ENCODE measurements around the gene STAT3. TPM values are rescaled to one million over a fixed set of nuclear protein-coding genes. Genes with fewer than 3 reads are reported as not detected.

The STAT3 gene
- total and polyA plus RNA-seq, 9 of the 15 experiments (the other 6 are each of a cell fraction or from before 2014, with no cell fraction given) = 90.0 to 179 (median 114) TPM

DNA sequence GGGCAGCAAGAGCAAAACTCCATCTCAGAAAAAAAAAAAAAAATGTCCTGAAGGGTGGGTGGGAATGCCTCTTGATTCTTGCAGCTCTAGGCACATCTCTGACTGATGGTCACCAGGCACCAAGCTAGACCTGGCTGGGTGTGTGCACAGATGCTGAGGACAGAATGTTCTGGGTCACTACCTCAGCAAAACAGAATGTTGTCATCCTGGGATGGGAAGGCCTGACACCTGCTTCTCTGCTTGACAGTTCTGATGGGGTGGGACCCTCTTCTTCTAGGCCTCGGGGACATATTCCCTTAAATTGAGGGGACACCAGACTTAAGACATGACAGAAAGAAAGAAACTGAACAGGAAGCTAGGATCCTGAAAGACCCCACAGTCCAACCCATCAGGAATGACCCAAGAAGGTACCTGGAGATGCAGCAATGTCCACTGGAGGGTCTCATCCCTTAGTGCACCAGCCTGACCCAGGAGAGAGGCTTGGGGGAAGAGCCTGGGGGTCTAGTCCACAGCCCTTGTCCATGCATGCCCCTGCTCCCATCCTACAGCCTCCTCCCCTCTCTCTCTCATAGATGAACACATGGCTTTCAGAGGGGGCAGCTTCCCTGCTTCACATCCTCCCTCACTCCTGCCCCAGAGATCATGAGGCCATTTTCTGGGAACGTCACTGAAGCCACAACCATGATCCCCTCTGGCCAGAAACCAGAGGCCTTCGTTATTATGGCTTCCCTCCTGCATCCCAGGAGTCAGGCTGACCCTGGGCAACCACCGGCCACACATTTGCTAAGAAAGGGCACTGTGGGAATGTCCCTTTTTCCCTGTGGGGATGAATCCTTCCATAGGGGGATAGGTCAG lies 108.2 kb downstream of the STAT3 start:
- no peak for ATAC-seq
- Histone ChIP-seq H3K79me2 (ENCODE audit: control insufficient read depth, insufficient read depth, low read length) (peaks cover 76% of the 10 kb centered on the region), H3K4me2 (ENCODE audit: insufficient read depth, low read length) (no peak overlapping the region), H3K9me3 (replicated peaks; ENCODE audit: control insufficient read depth, insufficient read depth, low read depth, low read length) (no peaks in the 10 kb centered on the region), H3K36me3 (ENCODE audit: control insufficient read depth, insufficient read depth, low read length) (peaks cover 29% of the 10 kb centered on the region), H2AFZ (ENCODE audit: low read depth, low read length) (no peak overlapping the region), H3K4me3 (no peak overlapping the region), H4K20me1 (replicated peaks; ENCODE audit: control insufficient read depth, insufficient read depth, low read length) (no peaks in the 10 kb centered on the region), H3K27me3 (ENCODE audit: control insufficient read depth in 2 of 2, insufficient read depth in 2 of 2, low read length in 2 of 2) (no peaks in the 10 kb centered on the region), H3K4me1 (replicated peaks in 1 of 2; ENCODE audit: control insufficient read depth in 2 of 2, insufficient read depth in 2 of 2, low read length in 2 of 2) (peaks cover 43 to 44% of the 10 kb centered on the region in 2 experiments), H3K27ac (ENCODE audit: extremely low read depth, low read depth, low read length) (peak overlapping the region; percentile 19; the same call in 1 of the 3 replicates), H3K9me1 (ENCODE audit: control insufficient read depth, insufficient read depth, low read length) (no peaks in the 10 kb centered on the region), H3K9ac (ENCODE audit: insufficient read depth in 1 of 2, low read depth in 2 of 2, low read length in 2 of 2) (peak overlapping the region in 1 of 2 experiments; percentile 59; a peak in 1 of 4 replicates)
- ChIA-PET CTCF (ENCODE audit: low intra/inter-chr PET ratio) (no interaction called here), POLR2A (interaction anchor here (1.1 to 5.8 kb wide), 3 partner anchors 9 to 11 kb away, joined by 6 to 41 read pairs (median 7); partner anchors contain the start of gene STAT5A)
- in situ Hi-C loops (cut with MboI) = no loop called here
- BruUV-seq (replicated peaks) = no TSS peak
- 82% methylated on average over 4 of the region's 4 CpGs for WGBS (ENCODE audit: insufficient coverage, low coverage, missing lambda C conversion rate)
- intact Hi-C loops (cut with micrococcal nuclease) = no loop called here
- FAIRE-seq = no peak
- peak in 1 of 4 experiments; percentile 12 for DNase-seq (ENCODE audit: extremely low read depth in 1 of 4, low spot score in 3 of 4)
- TF ChIP-seq, protein P1, sequence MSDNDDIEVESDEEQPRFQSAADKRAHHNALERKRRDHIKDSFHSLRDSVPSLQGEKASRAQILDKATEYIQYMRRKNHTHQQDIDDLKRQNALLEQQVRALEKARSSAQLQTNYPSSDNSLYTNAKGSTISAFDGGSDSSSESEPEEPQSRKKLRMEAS (CRISPR knock-in tag; IDR thresholded peaks at IDR 0.05) = no peak
- TF ChIP-seq, protein P2, sequence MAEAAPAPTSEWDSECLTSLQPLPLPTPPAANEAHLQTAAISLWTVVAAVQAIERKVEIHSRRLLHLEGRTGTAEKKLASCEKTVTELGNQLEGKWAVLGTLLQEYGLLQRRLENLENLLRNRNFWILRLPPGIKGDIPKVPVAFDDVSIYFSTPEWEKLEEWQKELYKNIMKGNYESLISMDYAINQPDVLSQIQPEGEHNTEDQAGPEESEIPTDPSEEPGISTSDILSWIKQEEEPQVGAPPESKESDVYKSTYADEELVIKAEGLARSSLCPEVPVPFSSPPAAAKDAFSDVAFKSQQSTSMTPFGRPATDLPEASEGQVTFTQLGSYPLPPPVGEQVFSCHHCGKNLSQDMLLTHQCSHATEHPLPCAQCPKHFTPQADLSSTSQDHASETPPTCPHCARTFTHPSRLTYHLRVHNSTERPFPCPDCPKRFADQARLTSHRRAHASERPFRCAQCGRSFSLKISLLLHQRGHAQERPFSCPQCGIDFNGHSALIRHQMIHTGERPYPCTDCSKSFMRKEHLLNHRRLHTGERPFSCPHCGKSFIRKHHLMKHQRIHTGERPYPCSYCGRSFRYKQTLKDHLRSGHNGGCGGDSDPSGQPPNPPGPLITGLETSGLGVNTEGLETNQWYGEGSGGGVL (CRISPR knock-in tag; IDR thresholded peaks at IDR 0.05) = no peak
- TF ChIP-seq POLR2AphosphoS2 (IDR thresholded peaks at IDR 0.05; ENCODE audit: low read length) (peak; percentile 75; the same call in 1 of the 2 replicates), TAF9B (IDR thresholded peaks at IDR 0.05; ENCODE audit: partially characterized antibody) (no peak), ZNF140 (CRISPR knock-in tag; IDR thresholded peaks at IDR 0.05) (no peak), ZNF57 (CRISPR knock-in tag; IDR thresholded peaks at IDR 0.05) (no peak), NFIC (IDR thresholded peaks at IDR 0.05) (no peak), POLR2A (conservative IDR thresholded peaks at IDR 0.05) (peak; percentile 37; the same call in 1 of the 2 replicates), HNRNPK (IDR thresholded peaks at IDR 0.05; ENCODE audit: low read depth, low read length, poor library complexity, severe bottlenecking) (no peak)
- TF ChIP-seq, protein P3, sequence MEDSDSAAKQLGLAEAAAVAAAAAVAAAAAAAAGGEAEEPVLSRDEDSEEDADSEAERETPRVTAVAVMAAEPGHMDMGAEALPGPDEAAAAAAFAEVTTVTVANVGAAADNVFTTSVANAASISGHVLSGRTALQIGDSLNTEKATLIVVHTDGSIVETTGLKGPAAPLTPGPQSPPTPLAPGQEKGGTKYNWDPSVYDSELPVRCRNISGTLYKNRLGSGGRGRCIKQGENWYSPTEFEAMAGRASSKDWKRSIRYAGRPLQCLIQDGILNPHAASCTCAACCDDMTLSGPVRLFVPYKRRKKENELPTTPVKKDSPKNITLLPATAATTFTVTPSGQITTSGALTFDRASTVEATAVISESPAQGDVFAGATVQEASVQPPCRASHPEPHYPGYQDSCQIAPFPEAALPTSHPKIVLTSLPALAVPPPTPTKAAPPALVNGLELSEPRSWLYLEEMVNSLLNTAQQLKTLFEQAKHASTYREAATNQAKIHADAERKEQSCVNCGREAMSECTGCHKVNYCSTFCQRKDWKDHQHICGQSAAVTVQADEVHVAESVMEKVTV (CRISPR knock-in tag; IDR thresholded peaks at IDR 0.05) = no peak
- TF ChIP-seq, protein P4, sequence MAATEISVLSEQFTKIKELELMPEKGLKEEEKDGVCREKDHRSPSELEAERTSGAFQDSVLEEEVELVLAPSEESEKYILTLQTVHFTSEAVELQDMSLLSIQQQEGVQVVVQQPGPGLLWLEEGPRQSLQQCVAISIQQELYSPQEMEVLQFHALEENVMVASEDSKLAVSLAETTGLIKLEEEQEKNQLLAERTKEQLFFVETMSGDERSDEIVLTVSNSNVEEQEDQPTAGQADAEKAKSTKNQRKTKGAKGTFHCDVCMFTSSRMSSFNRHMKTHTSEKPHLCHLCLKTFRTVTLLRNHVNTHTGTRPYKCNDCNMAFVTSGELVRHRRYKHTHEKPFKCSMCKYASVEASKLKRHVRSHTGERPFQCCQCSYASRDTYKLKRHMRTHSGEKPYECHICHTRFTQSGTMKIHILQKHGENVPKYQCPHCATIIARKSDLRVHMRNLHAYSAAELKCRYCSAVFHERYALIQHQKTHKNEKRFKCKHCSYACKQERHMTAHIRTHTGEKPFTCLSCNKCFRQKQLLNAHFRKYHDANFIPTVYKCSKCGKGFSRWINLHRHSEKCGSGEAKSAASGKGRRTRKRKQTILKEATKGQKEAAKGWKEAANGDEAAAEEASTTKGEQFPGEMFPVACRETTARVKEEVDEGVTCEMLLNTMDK (IDR thresholded peaks at IDR 0.05; ENCODE audit: borderline replicate concordance, insufficient read depth, low read depth, low read length, poor library complexity, severe bottlenecking) = no peak
